HK-2 (cell line): ENCODE measurements around the gene S100A7A.
"Not testable (repeated sequence)": the region's sequence is repeated elsewhere in the genome, so short reads cannot be mapped to it uniquely, and the experiment has no call there.

Experiments
- DNase-seq: peaks from one replicate; pipeline ENCODE4 v3.0.0-alpha.2; 2018; ENCODE audit not compliant: unreplicated experiment

Gene S100A7A

GRCh38 chr1:153395136-153395685 is 21.1 kb upstream of the S100A7A start:
- no peak for DNase-seq

- no peak for DNase-seq
Observed at GRCh38 chr1:153395776-153396175, 20.5 kb upstream of the S100A7A start.

DNA sequence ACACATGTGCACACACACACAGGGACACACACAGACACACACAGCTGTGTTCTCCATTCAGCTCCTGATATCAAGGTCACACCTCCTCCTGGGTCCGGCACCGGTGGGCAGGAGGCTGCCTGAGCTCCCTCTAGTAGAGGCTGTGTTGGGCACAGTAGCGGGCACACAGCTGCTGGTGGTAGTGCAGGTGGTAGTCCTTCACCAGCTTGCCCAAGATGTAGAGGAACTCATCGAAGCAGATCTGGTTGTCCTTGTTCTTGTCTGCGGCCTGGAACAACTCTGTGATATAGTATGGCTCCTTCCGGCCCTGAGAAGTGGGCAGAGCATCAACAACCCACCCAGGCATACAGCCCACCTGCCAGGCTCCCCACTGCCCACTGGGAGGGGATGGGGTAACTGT is 19.9 kb upstream of the S100A7A start:
- no peak for DNase-seq

- DNase-seq = no peak
Observed at GRCh38 chr1:153397051-153397923, 19.0 kb upstream of the S100A7A start.

DNA sequence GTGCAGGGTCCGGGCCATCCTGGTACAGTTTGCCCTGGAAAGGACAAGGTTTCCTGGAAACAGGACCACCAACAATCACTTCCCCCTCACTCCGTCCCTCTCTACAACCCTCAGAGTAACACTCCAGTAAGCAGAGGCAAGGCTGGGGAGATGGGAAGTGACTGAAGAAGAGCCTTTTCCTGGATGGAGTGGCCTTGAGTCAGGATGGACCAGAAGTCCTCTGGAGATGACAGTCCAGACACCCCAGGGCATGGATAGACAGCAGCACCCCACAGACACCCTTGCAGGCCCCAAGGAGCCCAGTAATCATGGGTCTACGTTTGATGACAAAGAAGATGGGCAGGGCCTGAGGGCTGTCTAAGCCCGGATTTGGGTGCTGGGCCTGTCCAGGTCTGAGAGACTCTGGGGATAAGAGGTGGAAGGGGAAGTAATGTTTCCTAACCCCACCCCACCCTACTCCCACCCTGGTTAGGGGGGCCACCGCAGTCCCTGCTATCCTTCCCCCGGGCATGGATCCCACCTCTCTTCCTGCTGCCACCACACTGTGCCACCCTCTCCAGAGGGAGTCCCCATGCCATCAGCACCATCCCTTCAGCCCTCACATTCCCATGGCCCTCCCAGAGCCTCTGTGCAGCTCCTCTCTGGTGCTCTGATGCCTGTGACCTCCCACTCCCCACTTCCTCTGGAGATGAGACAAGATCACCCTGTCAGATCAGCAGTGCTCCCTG is 18.2 kb upstream of the S100A7A start:
- DNase-seq = no peak

DNA sequence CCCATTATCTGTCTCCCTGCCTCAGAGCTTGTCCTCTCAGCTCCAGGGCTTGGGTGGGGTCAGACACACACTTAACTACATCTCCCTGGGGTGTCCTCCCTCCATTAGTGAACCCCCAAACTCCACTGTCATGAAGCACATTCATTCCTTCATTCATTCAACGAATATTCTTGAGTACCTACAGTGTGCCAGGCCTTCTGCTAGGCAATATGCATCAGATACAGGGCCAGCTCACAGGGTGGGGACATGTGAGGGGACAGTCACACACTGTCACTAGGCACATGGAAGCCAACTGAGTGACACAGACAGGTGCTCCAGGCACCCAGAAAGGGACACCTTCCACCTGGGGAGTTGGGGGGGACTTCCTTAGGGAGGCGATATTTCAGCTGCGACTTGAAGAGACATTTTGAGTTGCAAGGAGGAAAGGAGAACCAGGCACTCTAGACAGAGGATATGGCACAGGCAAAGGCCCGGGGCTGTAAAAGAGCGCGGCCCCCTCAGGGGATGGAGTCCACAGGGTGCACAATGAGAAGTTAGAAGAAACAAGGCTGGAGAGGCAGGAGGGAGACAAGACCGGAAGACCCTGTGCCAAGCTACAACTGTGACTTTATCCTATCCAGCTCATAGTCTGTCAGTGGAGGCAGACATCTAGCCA is 16.8 kb upstream of the S100A7A start:
- no peak for DNase-seq

DNA sequence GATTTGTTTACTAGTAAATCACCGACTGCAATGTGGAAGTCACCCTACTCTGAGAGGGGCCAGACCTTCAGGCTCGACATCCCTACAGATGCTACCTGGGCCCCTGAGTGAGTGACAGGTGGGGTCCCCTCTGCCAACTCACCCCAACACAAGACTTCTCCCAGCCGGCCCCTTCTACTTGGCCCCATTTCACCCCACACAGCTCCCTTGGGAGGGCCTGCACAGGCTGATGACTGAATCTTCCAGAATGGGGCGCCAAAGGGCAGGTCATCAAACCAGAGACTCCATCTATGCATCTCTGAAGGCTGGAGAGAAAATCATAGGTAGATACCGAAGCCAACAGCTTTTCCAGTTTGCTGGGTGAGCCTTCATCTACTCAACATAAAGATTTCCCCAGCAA is 16.1 kb upstream of the S100A7A start:
- no peak for DNase-seq

DNA sequence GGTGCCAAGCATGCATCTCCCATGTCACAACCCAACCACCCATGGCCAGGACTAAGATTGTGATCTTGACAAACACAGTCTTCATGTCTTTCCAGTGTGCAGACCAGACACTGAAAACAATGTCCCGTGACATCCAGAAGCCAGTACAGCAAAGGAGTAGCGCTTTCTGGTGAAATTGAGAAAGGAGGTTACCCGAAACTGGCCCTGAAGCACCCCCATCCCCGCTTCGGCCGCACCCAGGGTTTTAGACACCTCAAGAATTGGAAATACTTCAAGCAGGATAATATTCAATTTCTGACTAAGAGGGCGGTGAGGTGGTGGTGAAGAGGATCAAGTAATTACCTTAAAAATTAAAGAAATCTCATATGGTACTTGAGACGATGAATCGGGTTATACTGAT is 14.9 kb upstream of the S100A7A start:
- no peak for DNase-seq

DNA sequence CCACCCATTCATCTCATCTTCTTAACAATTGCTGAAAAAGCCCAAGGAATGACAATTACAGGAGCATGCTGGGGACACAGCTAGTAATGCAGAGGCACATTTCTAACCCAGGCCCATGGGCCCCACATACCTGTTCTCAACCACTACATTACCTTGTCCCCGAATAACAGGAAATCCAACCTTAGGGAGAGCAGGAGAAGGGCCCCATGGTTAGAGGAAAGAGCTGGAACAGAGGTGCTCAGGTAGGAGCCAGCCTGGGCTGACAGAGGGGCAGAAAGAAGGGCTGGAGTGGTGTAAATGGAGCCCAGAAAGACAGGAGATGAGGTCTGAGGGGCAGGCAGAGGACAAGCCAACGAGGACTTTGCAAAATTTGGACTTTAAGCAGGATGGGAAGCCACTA is 14.1 kb upstream of the S100A7A start:
- no peak for DNase-seq

- no peak for DNase-seq
Observed at GRCh38 chr1:153403421-153404085, 12.8 kb upstream of the S100A7A start.

DNA sequence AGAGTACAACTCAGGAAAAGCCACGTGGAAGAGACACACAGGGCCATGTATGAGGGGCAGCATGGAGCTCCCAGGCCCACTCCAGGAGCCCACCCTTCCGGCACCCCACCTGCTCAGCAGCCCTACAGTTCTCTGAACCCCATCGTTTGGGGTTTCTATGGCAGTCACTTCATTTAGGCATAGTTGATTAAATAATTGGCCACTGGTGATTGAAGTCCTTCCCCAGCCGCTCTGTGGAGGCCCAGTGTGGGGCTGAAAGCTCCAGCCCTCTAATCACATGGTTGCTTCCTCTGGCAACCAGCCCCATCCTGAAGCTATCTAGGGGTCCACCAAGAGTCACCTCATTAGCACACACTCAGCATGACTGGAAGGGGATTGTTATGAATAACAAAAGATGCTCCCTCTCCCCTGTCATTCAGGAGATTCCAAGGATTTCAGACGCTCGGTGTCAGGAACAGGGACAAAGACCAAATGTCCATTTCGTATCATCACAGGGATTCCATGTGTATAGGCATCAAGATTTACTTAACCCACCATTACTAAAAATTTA is 12.2 kb upstream of the S100A7A start:
- DNase-seq = no peak

- peak; percentile 60 for DNase-seq
Observed at GRCh38 chr1:153404768-153405167, 11.6 kb upstream of the S100A7A start.

GRCh38 chr1:153405825-153406599 is 10.3 kb upstream of the S100A7A start:
- DNase-seq = not testable (repeated sequence)

DNA sequence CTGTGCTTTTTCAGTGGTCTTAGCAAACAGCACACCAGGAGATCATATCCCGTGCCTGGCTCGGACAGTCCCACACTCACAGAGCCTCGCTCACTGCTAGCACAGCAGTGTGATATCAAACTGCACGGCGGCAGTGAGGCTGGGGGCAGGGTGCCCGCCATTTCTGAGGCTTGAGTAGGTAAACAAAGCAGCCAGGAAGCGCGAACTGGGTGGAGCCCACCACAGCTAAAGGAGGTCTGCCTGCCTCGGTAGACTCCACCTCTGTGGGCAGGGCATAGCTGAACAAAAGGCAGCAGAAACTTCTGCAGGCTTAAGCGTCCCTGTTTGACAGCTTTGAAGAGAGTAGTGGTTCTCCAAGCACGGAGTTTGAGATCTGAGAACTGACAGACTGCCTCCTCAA is 9.0 kb upstream of the S100A7A start:
- DNase-seq = not testable (repeated sequence)

- DNase-seq = not testable (repeated sequence)
Observed at GRCh38 chr1:153413961-153414360, 2.4 kb upstream of the S100A7A start.

GRCh38 chr1:153417136-153417888 is 992 bp downstream of the S100A7A start:
- no peak for DNase-seq

- not testable (repeated sequence) for DNase-seq
Observed at GRCh38 chr1:153418758-153419435, 2.6 kb downstream of the S100A7A start.

DNA sequence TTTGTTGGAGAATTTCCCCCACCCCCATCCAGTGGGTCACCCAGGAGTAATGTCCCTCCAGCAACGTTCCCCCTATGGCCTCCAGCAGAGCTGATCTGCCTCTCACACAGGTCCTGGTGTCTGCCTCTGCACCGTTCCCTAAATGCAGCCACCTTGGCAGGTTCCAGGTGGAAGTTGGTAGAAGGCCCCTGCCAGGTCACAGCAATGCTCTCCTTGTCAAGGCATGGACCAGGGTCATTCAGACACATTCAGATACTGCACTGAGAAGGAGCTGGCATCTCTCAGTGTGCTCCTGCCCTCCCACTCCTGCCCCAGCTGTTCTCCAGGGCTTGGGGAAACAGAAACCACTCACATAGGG is 3.1 kb downstream of the S100A7A start:
- not testable (repeated sequence) for DNase-seq

GRCh38 chr1:153420306-153420705 is 4.0 kb downstream of the S100A7A start:
- no peak for DNase-seq
